GM18861 (cell line): Measurements from ENCODE around the gene FLCN.
"Not testable (repeated sequence)": the region's sequence is repeated elsewhere in the genome, so short reads cannot be mapped to it uniquely, and the experiment has no call there.

ENCODE experiments used
- ATAC-seq: cut with Tn5 transposase; IDR thresholded peaks from one replicate; pipeline ENCODE4 v1.9.1; 2021; ENCODE audit not compliant: unreplicated experiment

Gene FLCN

GRCh38 chr17:17237026-17237799 lies at the start of gene FLCN:
FLCN (minus strand) TSS chr17:17237168; CDS start chr17:17228137, 9,031 bp downstream.
- ATAC-seq = peak; percentile 53

- ATAC-seq = no peak
Observed at GRCh38 chr17:17285951-17286350, 49.0 kb upstream of the FLCN start.

GRCh38 chr17:17280613-17281549 lies 43.9 kb upstream of the FLCN start, which contains the start of gene COPS3:
COPS3 (minus strand) TSS chr17:17281246; CDS start chr17:17281186, 60 bp downstream.
- peak; percentile 85 for ATAC-seq

- ATAC-seq = no peak
Observed at GRCh38 chr17:17279316-17279715, 42.3 kb upstream of the FLCN start.

- ATAC-seq = not testable (repeated sequence)
Observed at GRCh38 chr17:17277431-17277830, 40.5 kb upstream of the FLCN start.

GRCh38 chr17:17275971-17276370 lies 39.0 kb upstream of the FLCN start:
- ATAC-seq = no peak

GRCh38 chr17:17269926-17270773 lies 33.2 kb upstream of the FLCN start:
- no peak for ATAC-seq

- ATAC-seq = no peak
Observed at GRCh38 chr17:17264430-17264829, 27.5 kb upstream of the FLCN start.

- ATAC-seq = no peak
Observed at GRCh38 chr17:17258998-17259397, 22.0 kb upstream of the FLCN start.

GRCh38 chr17:17258011-17258410 lies 21.0 kb upstream of the FLCN start:
- ATAC-seq = no peak

GRCh38 chr17:17256316-17256715 lies 19.3 kb upstream of the FLCN start:
- ATAC-seq = no peak

GRCh38 chr17:17255689-17256088 lies 18.7 kb upstream of the FLCN start:
- ATAC-seq = not testable (repeated sequence)

GRCh38 chr17:17254036-17254435 lies 17.1 kb upstream of the FLCN start:
- no peak for ATAC-seq

GRCh38 chr17:17253406-17253805 lies 16.4 kb upstream of the FLCN start:
- no peak for ATAC-seq

- no peak for ATAC-seq
Observed at GRCh38 chr17:17252149-17252661, 15.2 kb upstream of the FLCN start.

GRCh38 chr17:17246879-17247278 lies 9.9 kb upstream of the FLCN start:
- no peak for ATAC-seq

- no peak for ATAC-seq
Observed at GRCh38 chr17:17243163-17243562, 6.2 kb upstream of the FLCN start.

GRCh38 chr17:17242246-17242645 lies 5.3 kb upstream of the FLCN start:
- no peak for ATAC-seq

GRCh38 chr17:17241656-17242055 lies 4.7 kb upstream of the FLCN start:
- ATAC-seq = no peak

GRCh38 chr17:17239832-17240231 lies 2.9 kb upstream of the FLCN start:
- ATAC-seq = no peak
